HAP-1 (cell line): ENCODE results near the gene DHFR2.
"Not testable (repeated sequence)": the region's sequence is repeated elsewhere in the genome, so short reads cannot be mapped to it uniquely, and the experiment has no call there.

Experiments used
- DNase-seq, 2 experiments: peaks; one replicate each; pipeline ENCODE4 v3.0.0-alpha.2; 2016 to 2020; ENCODE audit warnings: low spot score in 2 of 2
- H3K27me3 ChIP-seq: fragments of 250-450 bp; sonication (Bioruptor Pico); 2 replicates; pipeline ENCODE4 v1.5.1; 2020; ENCODE audit warnings: low read depth, mild to moderate bottlenecking, moderate library complexity
- H3K36me3 ChIP-seq: fragments of 250-450 bp; sonication (Bioruptor Pico); replicated peaks from 2 replicates; pipeline ENCODE4 v1.5.1; 2020; ENCODE audit warnings: mild to moderate bottlenecking
- H3K4me1 ChIP-seq: fragments of 250-450 bp; sonication (Bioruptor Pico); 2 replicates; pipeline ENCODE4 v1.5.1; 2020; ENCODE audit warnings: mild to moderate bottlenecking
- H3K4me3 ChIP-seq: fragments of 250-450 bp; sonication (Bioruptor Pico); 2 replicates; pipeline ENCODE4 v1.5.1; 2020; ENCODE audit warnings: mild to moderate bottlenecking, moderate library complexity
- H3K9me3 ChIP-seq: fragments of 250-450 bp; sonication (Bioruptor Pico); 2 replicates; pipeline ENCODE4 v1.5.1; 2020; ENCODE audit warnings: mild to moderate bottlenecking, moderate library complexity
- in situ Hi-C: fragments of 300-500 bp; cut with MboI; formaldehyde crosslinking; loops from 3 replicates; pipeline ENCODE4 v1.14.3; 2020; ENCODE audit warnings: low sequenced_read_pairs, inconsistent platforms, mixed read lengths

The DHFR2 gene

GRCh38 chr3:94046533-94046932 is 16.2 kb downstream of the DHFR2 start:
- Histone ChIP-seq H3K4me3 (no peak overlapping the region), H3K9me3 (no peaks in the 10 kb centered on the region), H3K4me1 (no peaks in the 10 kb centered on the region), H3K36me3 (no peaks in the 10 kb centered on the region), H3K27me3 (no peaks in the 10 kb centered on the region)
- no peak for DNase-seq
- in situ Hi-C loops = no loop called here

- H3K27me3 ChIP-seq, H3K9me3 ChIP-seq, DNase-seq, H3K4me1 ChIP-seq, H3K36me3 ChIP-seq, in situ Hi-C loops, H3K4me3 ChIP-seq: not testable (repeated sequence)
Observed at GRCh38 chr3:94044100-94044936, 18.4 kb downstream of the DHFR2 start.

- Histone ChIP-seq H3K4me1 (no peaks in the 10 kb centered on the region), H3K36me3 (no peaks in the 10 kb centered on the region), H3K4me3 (no peak overlapping the region), H3K27me3 (no peaks in the 10 kb centered on the region), H3K9me3 (no peaks in the 10 kb centered on the region)
- in situ Hi-C loops = no loop called here
- DNase-seq = no peak
Observed at GRCh38 chr3:94043285-94043684, 19.4 kb downstream of the DHFR2 start.

DNA sequence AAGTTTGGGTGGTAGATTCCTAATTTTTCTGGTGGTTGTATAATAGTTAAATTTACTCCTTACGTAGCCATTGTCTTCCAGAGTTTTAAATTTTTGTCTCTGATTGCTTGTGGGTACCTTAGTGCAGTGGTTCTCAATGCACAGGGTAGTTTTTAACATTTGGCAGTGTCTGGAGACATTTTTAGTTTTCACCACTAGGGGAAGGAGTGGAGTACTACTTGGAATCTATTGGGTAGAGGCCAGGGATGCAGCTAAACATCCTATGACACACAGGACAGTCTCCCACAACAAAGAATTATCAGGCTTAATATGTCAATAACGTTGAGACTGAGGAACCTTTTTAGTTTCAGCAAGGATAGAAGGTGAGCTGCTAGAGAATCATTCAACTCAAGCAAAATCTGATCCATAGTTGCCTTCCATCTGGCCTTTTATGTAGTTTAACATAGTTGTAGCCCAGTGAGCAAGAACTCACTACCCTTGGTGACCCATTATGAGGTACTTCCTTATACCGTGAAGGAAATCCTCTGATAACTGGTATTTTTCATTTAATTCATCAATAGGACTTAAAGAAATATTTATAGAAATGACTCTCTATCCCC is 25.7 kb downstream of the DHFR2 start:
- Histone ChIP-seq H3K27me3 (no peaks in the 10 kb centered on the region), H3K4me3 (no peak overlapping the region), H3K36me3 (no peaks in the 10 kb centered on the region), H3K9me3 (no peaks in the 10 kb centered on the region), H3K4me1 (no peaks in the 10 kb centered on the region)
- DNase-seq = peak; percentile 15 to 33
- in situ Hi-C loops = no loop called here

DNA sequence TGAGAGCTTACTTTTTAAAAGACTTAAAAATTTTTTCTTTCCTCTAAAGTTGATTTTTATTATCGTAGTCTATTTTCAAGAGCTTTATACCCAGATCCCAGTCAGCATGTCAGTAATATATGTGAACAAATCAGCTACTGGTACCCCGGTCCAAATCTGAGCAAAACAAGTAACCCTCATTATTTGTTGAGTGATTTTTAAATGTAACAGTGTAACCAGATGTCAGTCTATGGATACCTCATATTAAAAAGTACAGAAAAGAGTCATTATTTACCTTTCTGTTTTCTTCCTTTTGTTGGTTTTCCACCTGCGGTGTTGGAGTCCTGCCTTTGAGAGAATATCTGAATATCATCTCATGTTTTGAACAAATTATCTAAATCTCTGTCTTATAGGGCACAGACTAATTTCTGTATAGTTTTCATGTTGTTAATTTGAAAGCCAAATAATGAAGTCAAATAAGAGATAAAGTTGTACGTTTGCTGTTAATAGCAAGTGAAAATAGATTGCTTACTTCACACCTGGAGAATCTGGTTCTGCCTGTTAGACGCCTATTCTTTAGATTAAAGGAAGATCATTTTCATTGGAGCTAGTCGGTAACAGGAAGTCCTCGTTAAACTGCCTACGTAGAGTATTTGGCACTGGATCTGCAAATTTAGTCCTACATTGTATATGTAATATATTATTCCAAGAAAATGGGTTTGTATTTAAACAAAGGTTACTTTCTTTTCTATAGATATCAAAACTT is 34.5 kb downstream of the DHFR2 start, which contains the start of gene STX19:
STX19 (minus strand) TSS at position 505 of the 745 bp plus-strand sequence. CDS start 13,328 bp downstream, outside the sequence.
- Histone ChIP-seq H3K4me3 (no peak within 1 kb of the TSS), H3K9me3 (no peaks in the 10 kb centered on the region), H3K36me3 (no peaks in the 10 kb centered on the region), H3K4me1 (no peaks in the 10 kb centered on the region), H3K27me3 (no peaks in the 10 kb centered on the region)
- in situ Hi-C loops = no loop called here
- no peak for DNase-seq

GRCh38 chr3:94026623-94027022 is 36.1 kb downstream of the DHFR2 start:
- Histone ChIP-seq H3K4me3 (no peak overlapping the region), H3K27me3 (no peaks in the 10 kb centered on the region), H3K4me1 (no peaks in the 10 kb centered on the region), H3K9me3 (no peaks in the 10 kb centered on the region), H3K36me3 (no peaks in the 10 kb centered on the region)
- in situ Hi-C loops = no loop called here
- no peak for DNase-seq

DNA sequence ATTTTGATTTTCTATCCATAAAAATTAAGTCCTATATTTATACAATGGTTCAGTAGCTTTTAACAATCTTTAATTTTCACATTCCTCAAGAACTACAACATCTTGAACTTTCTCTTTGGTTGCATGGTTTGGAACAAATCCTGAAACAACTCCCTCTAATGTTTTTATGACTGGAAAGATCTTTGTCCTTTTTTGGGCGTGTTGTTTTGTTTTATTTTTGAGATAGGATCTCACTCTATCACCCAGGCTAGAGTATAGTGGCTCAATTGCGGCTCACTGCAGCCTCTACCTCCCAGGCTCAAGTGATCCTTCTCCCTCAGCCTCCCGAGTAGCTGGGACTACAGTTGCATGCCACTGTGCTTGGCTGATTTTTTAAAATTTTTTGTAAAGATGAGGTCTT is 38.3 kb downstream of the DHFR2 start:
- no peak for DNase-seq
- H3K4me1 ChIP-seq = no peaks in the 10 kb centered on the region
- in situ Hi-C loops = no loop called here
- H3K4me3 ChIP-seq = no peak overlapping the region
- no peaks in the 10 kb centered on the region for H3K27me3 ChIP-seq
- H3K36me3 ChIP-seq = no peaks in the 10 kb centered on the region
- no peaks in the 10 kb centered on the region for H3K9me3 ChIP-seq

DNA sequence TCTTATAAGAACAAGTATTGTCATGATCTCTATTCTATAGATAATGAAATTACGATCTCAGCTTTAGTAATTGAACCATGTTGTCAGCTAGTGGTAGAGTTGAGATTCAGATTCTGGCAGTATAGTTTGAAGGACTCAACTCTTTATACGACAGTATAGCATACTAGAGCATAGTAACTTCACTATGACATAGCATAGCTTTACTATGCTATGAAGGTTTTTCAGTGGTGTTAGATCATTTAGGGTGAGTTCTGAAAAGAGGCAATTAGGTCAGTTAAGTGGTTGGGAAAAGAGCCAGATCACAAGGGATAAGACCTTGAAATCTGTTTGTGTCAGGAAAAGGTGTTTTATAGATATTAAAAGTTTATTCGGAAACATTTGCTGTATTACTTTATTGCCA is 42.4 kb downstream of the DHFR2 start:
- no peaks in the 10 kb centered on the region for H3K36me3 ChIP-seq
- no peak overlapping the region for H3K4me3 ChIP-seq
- in situ Hi-C loops = no loop called here
- no peaks in the 10 kb centered on the region for H3K9me3 ChIP-seq
- no peaks in the 10 kb centered on the region for H3K27me3 ChIP-seq
- DNase-seq = no peak
- H3K4me1 ChIP-seq = no peaks in the 10 kb centered on the region

- Histone ChIP-seq H3K27me3 (no peaks in the 10 kb centered on the region), H3K36me3 (no peaks in the 10 kb centered on the region), H3K4me3 (no peak overlapping the region), H3K4me1 (no peaks in the 10 kb centered on the region), H3K9me3 (no peaks in the 10 kb centered on the region)
- no peak for DNase-seq
- in situ Hi-C loops = no loop called here
Observed at GRCh38 chr3:94019659-94020058, 43.1 kb downstream of the DHFR2 start.

- H3K4me1 ChIP-seq = no peaks in the 10 kb centered on the region
- in situ Hi-C loops = no loop called here
- DNase-seq = no peak
- H3K27me3 ChIP-seq = no peaks in the 10 kb centered on the region
- no peaks in the 10 kb centered on the region for H3K9me3 ChIP-seq
- no peaks in the 10 kb centered on the region for H3K36me3 ChIP-seq
- H3K4me3 ChIP-seq = no peak overlapping the region
Observed at GRCh38 chr3:94015025-94015424, 47.7 kb downstream of the DHFR2 start.

- Histone ChIP-seq H3K36me3 (no peaks in the 10 kb centered on the region), H3K4me1 (peaks cover 3% of the 10 kb centered on the region; the same call in 1 of the 2 replicates), H3K4me3 (no peak overlapping the region), H3K9me3 (no peaks in the 10 kb centered on the region), H3K27me3 (no peaks in the 10 kb centered on the region)
- DNase-seq = no peak
- in situ Hi-C loops = no loop called here
Observed at GRCh38 chr3:94012185-94012584, 50.5 kb downstream of the DHFR2 start.

DNA sequence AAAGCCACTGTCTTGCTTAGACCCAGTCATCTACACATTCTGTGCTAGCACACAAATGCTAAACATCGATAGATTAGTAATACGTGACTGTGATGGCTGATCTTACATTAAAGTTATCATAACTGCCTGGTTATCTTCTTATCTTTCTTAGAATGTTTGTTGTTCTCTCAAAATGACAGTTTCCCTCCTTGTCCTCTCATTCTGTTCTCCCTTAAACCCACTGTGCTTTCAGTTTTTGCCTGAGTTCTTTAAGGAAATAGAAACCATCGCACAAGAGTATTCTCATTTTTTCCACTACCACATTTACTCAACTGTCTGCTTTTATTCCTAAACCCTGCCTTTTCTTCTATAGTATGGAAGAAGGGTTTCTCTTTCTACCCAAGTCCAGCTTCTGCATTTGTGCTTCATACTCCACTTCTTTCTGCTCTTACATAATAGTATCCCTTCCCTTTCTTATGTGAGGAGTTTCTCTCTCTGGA is 51.4 kb downstream of the DHFR2 start:
- Histone ChIP-seq H3K9me3 (no peaks in the 10 kb centered on the region), H3K27me3 (no peaks in the 10 kb centered on the region), H3K4me3 (no peak overlapping the region), H3K36me3 (no peaks in the 10 kb centered on the region), H3K4me1 (peaks cover 3% of the 10 kb centered on the region; the same call in 1 of the 2 replicates)
- DNase-seq = no peak
- in situ Hi-C loops = no loop called here

GRCh38 chr3:94009608-94010007 is 53.1 kb downstream of the DHFR2 start:
- Histone ChIP-seq H3K9me3 (no peaks in the 10 kb centered on the region), H3K4me1 (peaks cover 3% of the 10 kb centered on the region; the same call in 1 of the 2 replicates), H3K36me3 (no peaks in the 10 kb centered on the region), H3K27me3 (no peaks in the 10 kb centered on the region), H3K4me3 (no peak overlapping the region)
- DNase-seq = no peak
- in situ Hi-C loops = no loop called here

DNA sequence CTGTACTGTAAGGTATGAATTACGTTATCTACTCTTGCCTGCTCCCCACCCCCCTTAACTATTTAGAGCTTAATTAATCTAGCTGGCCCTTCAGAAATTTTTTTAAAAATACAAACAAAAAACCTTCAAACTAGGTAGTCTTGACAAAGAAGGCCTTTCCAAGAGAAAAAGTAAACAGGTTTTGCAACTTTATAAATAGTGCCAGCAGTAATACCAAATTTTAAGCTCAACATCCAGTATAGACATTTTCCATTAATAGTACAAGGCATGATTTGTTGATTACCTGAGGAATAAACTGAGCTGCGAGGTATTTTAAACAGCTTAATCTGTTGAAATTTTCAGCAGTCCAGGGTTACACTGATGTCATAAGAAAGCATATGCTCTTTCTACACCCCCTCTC is 54.5 kb downstream of the DHFR2 start:
- in situ Hi-C loops = no loop called here
- no peaks in the 10 kb centered on the region for H3K9me3 ChIP-seq
- H3K27me3 ChIP-seq = no peaks in the 10 kb centered on the region
- no peak overlapping the region for H3K4me3 ChIP-seq
- no peak for DNase-seq
- H3K36me3 ChIP-seq = no peaks in the 10 kb centered on the region; the same call in 1 of the 2 replicates
- peaks cover 3% of the 10 kb centered on the region; the same call in 1 of the 2 replicates for H3K4me1 ChIP-seq
